Daoy (cell line): Measurements from ENCODE around the gene SCAMP2. TPM values are rescaled to one million over a fixed set of nuclear protein-coding genes. Genes with fewer than 3 reads are reported as not detected.

Experiments
- DNase-seq: peaks from one replicate; pipeline ENCODE4 v3.0.0-alpha.2; 2015; ENCODE audit warnings: low read depth
- total RNA-seq: library from RNA; depleted of rRNA; stranded (reverse); fragments of >200 nt; shearing (Covaris generic); gene quantifications from 2 replicates; pipeline ENCODE4 v1.2.3, GENCODE V29; 2014

Gene SCAMP2
- total RNA-seq, 1 experiment from 2014 or later, result 15.9 TPM

DNA sequence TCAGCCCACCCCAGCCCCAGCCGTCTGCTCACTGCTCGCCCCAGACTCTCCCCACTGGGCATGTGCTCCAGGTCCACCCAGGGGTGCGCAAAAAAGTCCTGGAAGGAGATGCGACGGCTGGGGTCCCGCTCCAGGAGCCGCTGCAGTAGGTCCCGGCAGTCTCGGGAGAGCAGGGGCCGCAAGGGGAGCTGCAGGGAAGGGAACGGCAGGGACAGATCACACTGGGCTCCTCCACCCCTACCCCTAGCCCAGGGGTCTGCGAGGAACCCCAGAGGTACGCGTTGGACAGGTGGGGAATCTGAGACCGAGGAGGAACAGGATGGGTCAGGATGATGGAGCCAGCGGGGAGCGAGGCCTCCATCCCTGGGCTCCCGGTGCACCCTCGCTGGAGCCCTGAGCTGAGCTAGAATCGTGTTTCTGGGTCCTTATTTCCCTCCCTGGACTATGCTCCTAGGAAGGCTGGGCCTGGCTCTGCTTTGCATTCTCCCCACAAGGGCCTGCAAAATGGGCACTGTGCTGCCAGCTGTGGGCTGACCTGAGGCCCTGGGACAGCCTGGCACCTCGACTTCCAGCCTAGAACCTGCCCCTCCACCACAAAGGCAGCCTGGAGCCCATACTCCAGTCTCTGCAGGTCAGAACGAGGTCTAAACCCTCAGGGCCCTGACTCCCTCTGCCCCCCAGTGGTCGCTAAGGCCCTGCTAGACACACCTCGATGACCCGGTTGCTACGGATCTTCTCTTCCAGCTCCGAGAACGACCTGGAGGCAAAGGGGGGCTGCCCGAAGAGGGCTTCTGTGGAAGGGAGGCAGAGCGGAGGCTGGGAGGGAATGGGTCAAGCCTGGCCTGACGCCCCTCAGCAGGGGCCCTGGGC, 33.4 kb downstream of the SCAMP2 start:
- DNase-seq, result no peak

DNA sequence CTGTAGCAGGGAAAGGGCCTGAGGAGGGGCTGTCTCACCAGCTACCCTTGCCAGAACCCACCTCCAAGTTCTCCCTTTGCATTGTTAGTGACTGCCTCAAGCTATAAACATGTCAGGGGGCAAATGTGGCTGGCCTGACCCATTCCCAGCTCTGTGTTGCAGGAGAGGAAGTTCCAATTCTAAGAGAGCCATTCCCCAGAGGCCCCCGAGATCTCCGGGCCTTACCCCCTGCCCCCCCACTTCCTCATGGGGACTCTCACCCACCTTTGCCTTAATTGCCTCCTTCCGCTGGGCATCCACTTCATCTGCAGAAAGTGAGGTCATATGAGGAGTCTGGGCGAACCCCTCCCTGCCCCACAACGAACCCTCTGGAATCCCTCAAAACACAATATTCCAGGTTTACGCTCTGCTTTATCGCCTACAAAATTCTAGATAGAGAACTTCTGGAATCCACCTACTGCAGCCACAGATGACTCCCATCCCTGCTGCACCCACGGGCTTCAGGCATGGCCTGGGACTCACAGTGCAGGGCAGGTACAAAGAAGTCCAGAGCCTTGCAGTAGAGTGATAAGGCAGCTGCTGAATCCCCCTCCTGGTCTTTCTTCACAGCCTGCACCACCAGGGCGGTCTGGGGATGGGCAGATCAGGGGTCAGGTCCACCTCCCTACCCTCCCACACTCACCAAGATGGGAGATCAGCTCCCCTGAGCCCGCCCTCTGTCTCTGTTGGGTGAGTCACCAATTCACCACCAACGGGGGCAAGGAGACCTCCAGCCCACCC, 34.2 kb downstream of the SCAMP2 start:
- no peak for DNase-seq

DNA sequence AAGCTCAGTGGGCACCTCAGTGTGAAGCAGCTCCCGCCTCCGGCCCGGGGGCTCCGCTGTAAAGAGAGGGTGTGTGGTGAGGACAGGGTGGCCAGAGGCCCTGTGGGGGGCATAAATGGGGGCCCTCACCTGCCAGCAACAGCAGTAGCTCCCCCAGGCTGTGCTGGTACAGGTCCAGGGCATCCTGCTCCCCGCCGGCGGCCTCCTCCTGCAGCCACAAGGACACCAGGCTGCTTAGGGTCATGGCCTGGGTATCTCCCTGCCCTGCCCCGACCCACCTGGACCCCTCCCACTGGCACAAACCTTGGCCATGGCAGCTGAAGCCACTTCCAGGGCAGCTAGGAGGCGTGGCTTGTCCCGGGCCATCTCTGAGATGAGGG, 35.0 kb downstream of the SCAMP2 start:
- DNase-seq, result no peak

DNA sequence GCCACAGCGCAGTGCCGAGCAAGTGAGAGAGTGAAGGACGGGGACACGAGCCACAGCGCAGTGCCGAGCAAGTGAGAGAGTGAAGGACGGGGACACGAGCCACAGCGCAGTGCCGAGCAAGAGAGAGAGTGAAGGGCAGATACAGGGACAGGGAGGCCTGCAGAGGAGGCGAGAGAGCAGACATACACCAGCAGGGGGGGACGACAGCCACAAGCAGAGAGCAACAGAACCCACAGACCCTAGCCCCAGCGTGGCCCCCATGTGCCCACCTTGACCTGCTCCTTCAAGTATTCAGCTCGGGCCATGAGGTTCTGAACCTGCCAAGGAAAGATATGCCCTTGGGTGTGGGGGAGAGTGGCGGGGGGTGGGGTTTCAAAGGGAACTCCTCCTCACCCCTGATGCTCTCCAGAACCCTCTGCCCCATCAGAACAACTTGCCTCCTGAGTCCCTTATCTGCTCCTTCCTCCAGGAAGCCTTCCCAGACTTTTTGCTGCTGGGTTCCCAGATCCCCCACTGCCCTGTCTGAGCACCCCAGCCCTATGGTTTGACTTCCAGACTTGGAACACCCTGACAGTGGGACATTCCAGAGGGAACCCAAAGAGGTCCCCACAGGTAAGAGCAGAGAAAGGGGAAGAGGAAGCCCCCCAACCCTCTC, 35.6 kb downstream of the SCAMP2 start:
- no peak for DNase-seq

DNA sequence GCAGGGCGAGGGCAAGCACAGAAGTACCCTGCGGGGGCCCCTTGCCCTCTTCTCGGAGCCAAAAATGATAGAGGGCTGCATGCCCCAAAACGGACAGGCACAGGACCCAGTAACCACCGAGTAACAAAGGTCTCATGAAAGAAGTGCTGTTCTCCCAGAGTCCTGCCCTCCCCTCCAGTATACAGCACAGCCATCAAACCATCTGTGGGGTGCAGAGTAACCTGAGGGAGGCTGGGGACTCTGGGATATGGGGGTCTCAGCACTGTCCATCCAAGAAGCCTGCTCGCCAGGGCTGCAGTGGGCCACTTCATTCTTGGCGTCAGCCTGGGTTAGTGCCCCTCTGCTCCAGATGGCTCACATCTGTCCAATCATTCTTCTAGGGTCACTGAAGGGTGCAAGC, 36.3 kb downstream of the SCAMP2 start:
- no peak for DNase-seq

DNA sequence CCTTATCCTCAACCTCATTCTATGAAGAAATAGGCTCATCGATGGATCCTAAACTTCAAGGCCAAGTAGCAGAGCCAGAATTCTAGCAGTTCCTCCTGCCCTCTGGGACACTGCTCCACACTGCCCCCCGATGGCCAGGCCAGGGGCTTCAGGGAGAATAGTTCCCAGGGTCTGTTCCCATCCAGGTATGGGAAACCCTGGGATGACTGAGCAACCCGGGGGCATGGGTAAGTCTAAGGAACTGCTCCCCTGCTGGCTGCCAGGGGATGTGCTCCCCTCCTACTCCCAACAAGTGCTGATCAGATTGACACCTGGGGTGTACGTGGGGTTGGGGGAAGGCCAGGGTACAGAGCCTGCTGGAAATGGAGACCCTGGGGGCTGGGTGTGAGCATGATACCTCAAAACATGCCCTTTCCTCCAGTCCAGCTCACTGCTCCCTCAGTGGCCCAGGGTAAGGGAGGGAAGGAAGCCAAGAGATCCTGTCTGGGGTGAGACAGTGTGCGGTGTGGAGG, 37.8 kb downstream of the SCAMP2 start:
- DNase-seq, result peak; percentile 77

DNA sequence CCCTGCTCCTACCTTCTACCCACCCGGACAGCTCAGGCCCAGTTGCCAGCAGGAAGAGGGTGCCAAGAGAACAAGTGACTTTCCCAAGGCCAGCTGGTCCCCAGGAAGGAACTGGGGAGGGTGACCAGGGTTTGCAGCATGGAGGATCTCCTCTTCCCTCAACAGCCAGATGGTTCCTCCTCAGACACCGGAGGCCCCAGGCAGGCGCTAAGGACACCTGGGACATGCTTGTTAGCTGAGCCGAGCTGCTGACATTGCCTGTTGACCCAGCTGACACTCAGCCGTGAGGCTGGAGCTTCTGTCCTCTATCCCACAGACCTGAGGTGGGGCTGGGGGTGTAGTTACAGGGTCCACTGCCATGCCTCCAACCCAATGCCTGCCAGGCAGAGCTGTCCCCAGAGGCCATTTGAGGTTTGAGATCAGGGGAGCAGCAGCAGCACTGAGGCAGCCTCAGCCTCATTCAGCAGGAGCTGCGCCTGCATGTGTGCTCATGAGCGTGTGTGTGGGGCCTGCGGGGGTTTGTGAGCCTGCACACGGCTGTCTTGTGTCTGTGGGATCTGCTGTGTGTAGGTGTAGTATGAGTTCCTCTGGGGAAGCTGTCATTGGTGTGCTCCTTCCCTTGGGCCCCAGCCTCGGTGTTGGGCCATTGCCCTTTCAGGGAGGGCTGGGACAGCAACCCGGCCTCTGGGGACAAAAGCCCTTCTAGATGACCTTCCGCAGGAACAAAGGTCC, 39.6 kb downstream of the SCAMP2 start:
- DNase-seq, result no peak

DNA sequence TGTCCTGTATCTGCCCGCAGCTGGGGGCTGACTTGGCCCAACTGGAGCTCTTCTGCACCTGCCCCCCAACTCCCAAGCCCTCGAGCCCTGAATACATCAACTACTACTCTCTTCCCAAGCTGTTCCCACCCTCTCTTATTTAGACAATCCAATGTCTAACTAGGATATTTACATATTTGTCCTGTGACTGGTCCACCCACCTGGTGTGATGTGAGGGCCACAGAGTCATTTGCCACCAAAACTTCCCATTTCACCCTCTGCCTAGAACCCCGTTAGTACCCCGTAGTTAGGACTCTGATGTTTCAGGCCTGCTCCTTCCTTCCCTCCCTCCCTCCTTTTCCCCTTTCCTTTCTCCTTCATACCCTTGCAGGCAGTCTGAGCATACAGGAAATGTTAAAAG, 40.3 kb downstream of the SCAMP2 start:
- DNase-seq, result no peak

DNA sequence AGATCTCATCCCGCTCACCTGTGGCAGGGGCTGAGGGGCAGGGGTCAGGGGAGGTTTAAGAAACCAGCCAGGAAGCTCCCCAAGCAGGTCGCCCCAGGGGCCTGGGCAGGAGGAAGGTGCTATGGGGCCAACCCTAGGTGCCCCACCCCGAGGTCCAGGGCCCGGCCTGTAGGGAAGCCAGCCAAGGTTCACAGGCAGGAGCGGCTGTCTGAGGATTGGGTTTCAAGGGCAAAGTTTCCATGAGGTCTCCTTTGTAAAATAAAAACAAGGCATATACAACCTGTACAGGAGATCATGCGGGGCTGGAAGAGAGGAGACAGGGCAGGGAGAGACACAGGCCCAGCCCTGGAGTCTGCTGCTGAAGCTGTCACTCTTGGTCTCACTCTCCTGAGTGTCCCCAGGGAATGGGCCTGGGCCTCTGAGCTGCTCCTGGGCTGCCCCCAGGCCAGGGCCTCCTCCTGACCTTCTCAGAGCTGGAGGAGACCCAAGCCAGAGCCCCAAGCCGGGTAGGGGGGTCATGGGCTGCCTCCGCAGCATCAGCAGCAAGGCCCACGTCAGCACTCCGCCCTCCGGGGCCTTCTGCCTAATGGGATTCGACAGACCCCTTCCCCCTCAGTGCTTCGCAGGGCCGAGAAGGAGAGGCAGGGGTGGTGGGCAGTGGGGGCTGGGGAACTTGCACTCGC, 41.2 kb downstream of the SCAMP2 start:
- DNase-seq, result no peak

DNA sequence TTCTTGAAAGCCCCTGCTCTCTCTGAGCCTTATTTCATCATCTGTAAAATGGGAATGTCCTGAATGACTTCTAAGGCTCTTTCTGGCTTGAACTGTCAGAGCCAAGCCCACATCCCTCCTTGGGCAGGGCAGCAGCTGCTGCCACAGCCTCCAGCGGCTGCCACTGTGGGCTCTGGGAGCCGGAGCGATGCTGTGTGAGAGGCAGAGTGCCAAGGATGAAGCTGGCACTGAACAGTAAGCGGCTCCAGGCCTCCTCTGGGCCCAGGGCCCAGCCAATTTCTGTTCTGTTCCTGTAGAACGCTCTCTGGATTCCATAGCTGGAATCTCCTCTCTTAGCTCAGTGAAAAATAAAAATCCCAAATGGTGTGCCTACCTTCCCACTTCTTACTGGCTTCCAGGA, 42.3 kb downstream of the SCAMP2 start:
- DNase-seq, result no peak

DNA sequence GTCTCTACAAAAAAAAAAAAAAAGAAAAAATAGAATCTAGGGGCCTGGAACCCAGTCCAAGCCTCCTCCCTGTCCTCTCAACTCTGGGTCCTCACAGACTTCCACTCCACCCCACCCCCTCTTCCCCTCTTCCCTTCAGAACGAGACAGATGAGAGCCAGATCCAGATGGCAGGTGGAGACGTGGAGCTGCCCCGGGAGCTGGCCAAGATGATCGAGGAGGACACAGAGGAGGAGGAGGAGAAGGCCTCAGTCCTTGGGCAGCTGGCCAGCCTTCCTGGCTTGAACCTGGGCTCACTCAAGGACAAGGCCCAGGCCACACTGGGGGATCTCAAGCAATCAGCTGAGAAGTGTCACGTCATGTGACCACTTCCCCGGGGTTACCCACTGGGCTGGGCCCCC, 43.2 kb downstream of the SCAMP2 start:
- DNase-seq, result no peak

DNA sequence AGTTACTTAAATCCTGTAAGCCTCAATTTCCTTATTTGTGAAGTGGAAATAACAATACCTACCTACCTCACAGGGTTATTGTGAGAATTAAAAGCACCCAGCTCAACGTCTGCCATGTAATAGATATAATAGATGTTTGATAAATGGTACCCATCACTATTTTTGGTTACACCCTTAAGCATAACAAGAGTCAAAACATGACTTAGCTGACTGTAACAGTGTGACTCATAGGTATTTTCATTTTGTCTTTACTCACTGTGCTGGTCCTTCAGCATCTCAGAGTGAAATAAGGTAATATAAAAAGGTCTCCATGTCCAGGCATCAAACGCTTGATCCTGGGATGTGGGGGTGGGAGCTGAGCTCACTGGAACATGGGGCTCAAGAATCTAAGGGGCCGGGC, 43.7 kb downstream of the SCAMP2 start:
- DNase-seq, result no peak

DNA sequence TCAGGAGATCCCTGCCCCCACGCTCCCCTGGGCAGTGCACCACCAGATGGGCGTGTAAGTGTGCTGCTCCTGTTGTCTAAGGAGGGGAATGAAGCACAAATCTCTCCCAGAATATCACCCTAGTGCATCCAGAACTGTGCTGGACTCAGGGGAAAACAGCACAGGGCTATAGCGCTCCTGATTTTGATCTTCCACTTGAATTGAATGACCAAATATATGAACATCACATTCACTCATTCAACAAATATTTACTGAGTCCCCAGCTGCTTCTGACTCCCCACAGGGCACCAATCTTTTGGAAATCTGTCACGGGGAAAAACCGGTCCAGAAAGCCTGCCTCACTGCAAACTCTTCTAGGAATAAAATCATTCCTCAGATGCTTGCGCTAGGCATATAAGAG, 44.3 kb downstream of the SCAMP2 start:
- no peak for DNase-seq

DNA sequence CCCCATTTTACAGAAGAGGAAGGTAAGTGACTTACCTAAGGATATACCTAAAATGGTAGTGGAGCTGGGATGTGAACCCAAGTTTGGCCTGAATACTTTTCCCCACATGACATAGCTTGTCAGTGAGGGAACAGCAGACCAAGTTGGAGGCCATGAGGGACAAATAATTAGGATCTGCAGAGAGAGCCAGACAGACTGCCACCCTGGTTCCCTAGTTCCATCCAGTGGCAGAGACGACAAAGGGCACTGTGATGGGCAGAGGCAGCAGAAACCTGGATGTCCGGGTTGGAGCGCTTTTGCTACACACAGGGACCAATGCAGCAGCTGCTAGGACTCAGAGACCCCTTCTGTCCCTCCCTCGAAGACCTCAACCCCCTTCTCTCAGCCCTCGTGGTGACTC, 45.6 kb downstream of the SCAMP2 start:
- no peak for DNase-seq

DNA sequence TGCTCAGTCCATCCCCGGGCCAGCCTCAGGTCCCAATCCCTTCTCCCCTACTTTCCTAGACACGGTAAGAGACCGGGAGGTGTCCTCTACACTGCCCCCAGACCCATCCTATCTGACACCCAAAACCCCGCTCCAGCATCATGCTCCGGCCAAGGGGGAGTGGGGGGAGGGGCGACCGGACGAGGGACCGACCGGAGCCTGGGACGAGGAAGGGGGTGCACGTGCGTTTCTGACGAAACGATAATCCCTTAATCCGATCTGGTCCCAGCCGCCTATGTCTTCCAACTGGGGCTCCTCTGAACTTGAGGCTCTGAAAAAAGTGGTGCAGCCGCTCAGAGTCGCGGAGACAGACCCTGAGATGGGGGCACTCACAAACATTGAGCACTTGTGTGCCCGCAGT, 46.2 kb downstream of the SCAMP2 start:
- DNase-seq, result no peak

DNA sequence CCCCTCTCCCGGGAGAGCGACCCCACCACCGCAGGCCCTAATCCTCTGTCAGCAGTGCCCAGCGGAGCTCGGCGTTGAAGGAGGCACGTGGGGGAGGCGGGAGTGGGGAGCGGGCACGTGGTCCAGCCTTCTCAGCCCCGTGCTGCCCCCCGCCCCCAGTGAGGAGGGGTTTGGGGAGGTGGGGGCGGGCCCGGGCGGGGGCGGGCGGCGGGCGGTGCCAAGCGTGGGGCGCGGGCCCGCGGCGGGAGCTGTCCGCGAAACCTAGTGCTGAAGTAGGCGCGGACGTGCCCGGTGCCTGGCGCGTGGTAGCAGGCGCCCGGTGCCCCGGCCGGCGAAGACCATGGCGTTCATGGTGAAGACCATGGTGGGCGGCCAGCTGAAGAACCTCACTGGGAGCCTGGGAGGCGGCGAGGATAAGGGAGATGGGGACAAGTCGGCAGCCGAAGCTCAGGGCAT, 46.8 kb downstream of the SCAMP2 start, which contains the start of gene CPLX3:
TSS of gene CPLX3 (plus strand) at position 264 of the 456 bp plus-strand sequence. CDS start at position 341, 77 bp downstream.
- DNase-seq, result peak; percentile 32

DNA sequence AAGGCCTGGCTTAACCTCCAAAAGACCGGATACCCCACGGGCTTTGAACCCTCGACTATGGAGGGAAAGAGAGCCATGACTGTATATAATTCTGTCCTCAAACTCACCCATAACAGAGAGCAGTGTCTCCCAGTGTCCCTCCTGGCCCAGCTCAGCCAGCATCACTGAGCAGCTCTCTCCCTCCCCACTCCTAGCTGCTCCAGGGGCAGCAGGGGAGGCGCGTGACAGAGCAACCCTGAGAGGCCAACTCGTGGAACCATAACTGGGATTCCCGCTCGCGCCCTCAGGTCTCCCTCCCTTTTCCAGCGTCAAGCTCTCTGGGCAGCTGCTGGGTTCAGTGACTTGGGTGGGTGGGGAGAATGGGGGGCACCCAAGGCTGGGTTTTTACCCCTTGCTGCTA, 47.3 kb downstream of the SCAMP2 start:
- DNase-seq, result no peak

DNA sequence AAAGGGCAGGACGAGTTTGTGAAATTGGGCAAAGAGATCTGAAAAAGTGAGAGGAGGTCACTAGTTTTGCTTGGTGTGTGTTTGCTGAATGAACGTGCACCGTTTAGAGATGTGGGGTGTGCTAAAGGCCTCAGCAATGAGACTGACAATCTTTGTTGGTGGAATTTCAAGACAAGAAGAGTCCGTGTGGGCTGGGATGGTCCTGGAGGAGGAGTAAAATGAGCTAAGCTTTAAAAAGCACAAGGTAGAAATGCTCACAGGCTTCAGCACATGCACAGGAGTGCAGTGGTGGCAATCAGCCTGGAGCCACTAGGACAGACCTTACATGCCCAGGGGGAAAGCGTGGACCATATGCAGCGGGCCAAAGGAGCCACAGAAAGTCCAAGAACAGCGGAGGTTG, 48.2 kb downstream of the SCAMP2 start:
- no peak for DNase-seq

DNA sequence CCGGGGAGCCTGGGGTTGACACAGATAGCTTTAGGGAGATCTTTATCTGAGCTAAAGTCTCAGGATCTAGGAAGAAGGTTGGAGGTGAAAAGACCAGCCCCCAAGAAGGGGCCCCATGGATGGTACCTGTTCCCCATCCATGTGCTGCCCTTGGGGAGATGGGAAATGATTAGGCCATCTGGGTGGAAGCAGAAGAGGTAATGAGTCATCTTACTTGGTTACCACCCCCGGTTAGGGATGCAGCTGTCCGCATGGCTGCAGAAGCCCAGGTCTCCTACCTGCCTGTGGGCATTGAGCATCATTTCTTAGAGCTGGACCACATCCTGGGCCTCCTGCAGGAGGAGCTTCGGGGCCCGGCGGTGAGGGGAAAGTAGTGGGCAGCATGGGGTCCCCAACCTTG, 49.8 kb downstream of the SCAMP2 start:
- DNase-seq, result no peak

DNA sequence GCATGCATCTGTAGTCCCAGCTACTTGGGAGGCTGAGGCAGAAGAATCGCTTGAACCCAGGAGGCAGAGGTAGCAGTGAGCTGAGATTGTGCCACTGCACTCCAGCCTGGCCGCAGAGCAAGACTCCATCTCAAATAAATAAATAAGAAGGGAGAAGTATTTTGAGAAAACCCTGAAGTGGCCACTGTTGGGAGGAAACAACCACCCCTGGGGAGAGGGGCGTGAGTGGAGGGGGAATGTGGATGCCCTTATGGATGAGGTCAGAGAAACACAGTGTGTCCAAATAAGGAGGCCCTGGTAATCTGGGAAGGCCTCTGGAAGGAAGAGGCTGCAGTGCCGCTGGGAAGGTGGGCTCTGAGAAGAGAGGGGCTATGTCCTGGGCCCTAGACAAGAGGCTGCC, 50.9 kb downstream of the SCAMP2 start:
- no peak for DNase-seq

DNA sequence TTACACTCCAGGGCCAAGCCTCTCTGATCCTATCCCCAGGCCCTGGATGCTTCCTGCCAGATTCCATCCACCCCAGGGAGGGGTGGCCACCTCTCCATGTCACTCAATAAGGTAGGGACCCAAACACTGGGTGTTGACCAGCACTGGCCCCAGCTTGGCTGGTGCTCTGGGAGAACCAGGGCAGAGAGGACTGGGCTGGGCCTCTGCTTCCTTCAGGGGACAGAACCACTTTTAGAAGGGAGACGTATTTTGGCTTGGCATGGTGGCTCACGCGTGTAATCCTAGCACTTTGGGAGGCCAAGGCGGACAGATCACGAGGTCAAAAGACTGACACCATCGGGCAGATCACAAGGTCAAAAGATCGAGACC, 51.4 kb downstream of the SCAMP2 start:
- no peak for DNase-seq
